ENCODE results near the gene CHST15.
"Not testable (repeated sequence)": the region's sequence is repeated elsewhere in the genome, so short reads cannot be mapped to it uniquely, and the experiment has no call there.

Gene CHST15

DNA sequence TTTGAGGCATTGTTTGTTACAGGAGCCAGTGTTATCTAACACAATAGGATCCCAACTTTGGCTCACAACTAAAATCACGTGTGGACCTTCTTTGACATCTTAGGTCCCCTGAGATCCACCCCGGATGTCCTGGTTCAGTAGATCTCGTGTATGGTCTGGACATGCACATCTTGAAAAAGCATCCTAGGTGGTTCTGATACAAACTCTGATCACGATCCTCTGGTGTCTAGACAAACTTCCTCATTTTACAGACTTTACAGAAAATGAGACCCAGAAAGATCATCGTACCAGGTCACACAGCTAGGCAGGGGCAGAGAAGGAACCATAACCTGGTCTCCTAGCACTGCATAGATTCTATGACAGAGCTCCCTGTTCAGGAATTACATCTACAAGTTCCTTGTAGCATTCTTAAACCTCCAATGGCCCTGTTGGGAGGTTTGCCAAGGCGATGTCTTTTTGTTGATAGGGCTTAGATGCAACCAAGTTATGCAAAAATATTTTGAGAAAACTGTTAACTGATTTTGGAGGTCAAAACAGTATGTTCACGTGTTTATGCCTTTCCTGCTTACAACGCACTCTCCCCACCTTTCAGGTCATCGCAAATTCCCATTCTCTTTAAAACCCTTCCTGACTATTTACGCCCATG lies 30.8 kb upstream of the CHST15 start:
- DNase-seq: no peak

DNA sequence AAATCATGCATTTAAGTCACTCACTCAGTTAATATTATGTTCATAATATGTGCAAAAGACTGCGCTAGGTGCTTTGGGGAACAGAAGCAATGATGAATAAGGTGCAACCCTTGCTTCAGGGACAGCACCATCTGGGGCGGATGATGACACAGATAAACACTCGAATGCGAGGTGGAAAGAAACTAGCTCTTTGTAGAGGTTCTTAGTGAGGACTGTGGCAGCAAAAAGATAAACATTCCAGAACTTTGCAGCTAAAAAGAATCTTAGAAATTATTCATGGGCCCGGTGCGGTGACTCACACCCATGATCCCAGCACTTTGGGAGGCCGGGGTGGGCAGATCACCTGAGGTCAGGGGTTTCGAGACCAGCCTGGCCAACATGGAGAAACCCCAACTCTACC lies 29.8 kb upstream of the CHST15 start:
- DNase-seq: no peak

DNA sequence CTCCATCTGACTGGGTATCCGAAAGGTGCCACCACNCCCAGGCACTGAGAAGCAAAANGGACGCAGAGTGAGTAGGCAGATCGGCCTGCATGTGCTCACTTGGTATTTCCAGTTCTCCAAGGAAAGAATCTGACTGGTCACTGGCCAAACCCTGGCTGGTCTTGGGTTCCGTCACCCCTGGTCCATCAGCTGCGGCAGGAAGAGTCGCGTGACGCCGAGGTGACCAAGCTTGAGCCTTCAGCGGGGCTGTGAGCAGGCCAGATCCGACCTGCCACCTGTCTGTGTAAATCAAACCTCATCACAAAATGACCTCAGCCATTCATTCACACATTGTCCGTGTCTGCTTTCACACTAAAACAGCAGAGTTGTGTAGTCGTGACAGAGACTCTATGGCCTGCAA lies 28.8 kb upstream of the CHST15 start:
- no peak for DNase-seq

DNA sequence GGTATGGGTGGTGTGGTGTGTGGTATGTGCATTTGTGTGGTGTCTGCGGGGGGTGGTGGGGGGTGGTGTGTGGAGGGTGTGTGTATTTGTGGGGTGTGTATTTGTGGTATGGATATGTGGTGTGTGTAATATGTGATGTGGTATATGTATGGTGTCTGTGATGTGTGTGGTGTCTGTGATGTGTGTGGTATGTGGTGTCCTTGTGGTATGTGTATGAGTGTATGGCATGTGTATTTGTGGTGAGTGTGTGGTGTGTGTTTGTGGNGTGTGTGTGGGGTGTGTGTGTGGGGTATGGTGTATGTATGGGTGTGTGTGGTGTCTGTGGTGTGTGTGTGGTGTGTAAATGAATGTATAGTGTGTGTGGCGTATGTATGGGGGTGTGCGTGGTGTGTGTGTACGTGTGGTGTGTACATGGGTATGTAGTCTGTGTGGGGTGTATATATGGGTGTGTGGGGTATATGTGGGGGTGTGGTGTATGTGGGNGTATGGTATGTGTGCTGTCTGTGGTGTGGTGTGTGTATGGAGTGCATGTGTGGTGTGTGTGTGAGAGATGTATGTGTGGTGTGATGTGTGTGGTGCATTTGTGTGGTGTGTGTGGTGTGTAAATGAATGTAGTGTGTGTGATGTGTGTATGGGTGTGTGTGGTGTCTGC lies 27.1 kb upstream of the CHST15 start:
- DNase-seq: no peak

DNA sequence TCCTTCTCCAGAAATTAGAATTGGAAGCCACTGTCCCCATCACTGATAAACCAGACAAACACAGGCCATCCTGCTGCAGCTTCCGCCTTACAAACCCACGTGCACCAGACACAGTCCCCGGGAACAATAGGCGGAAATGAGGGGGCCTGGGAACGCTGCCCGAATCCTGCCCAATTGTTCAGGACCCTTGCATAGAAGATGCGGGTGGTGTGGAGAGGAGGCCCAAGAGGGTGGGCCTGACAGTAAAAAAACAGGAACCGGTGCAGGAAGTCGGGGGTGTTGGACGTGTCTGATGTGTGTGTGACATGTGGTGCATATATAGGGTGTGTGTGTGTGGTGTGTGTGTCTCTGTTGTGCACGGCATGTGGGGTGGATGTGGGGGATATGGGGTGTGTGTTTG lies 26.5 kb upstream of the CHST15 start:
- no peak for DNase-seq

DNA sequence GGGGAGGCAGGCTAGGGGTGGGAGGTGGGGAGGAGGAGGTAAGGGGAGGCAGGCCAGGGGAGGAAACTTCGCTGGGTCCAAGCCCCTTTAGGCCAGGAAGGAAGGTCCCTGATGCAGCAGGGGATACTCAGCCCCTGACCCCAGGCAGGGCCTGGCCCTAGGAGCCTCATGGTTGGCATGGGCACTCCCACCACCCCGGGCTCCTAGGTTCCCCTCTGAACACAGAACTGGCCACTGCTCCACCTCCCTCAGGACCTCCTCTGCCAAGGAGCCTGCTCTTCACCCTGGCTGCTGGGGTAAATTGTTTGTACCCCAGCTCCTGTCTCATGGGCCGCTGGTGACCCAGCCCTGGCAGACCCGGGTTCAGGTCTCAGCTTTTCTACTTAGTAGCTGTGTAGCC lies 25.8 kb upstream of the CHST15 start:
- no peak for DNase-seq

DNA sequence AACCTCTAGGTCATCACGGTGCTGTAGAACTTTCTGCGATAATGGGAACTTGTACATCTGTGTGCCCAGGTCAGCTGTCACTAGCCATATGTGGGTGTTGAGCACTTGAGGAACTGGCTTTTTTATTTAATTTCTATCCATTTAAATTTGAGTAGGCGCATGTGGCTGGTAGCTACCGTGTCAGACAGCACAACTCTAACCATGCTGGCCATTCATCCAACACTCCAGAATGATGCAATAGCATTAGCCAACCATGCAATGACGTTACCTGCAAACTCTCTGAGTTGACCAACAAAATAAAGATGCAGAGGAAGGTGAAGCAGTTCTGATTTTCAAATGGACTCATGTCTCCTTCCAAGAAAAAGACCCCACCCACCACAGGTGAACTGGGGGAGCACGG lies 24.4 kb upstream of the CHST15 start:
- DNase-seq: no peak

DNA sequence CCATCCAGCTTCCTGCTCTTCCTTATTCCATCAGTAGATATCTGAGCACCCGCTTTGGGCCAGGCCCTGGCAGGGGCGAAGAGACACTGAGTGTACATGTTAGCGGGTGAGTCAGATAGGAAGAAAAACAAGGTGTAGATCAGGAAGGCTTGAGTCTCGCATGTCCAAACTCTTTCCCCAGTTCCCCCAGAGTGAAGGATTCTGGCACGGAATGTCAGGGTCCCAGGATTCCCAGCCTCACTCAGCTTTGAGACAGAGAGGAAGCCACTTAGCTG lies 24.1 kb upstream of the CHST15 start:
- DNase-seq: no peak

DNA sequence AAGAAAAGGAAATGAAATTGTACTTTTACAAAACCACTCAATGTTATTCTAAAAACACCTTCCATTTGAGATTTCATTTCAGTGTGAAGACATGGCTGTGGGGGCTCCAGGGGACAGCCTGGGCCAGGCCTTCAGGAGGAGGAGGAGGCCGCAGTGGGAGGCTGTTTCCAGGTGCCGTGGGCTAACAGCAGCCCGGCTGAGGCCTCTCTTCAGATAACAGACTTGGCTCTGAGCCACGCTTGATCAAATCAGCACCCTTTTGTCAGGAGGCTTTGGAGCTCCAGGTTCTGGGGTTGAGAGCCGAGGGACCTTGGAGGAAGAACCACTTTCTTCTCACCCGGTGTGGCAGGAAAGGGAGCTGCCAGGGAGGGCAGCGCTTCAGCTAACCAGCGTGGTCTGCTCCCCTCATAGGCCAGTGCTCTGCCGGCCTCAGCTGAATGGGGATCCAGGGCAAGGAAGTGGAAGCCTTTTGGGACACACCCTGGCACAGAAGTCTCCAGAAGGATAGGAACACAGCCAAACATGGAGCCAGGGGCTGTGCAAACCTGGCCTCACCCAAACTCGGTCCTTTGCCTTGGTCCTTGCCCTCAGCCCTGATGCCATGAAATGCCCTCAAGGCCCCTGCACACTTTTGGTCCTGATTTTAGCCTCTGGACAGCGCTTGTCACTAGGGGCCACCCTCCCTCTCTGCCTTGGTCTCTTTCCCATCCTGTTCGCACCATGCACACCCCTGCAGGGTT lies 23.5 kb upstream of the CHST15 start:
- no peak for DNase-seq

DNA sequence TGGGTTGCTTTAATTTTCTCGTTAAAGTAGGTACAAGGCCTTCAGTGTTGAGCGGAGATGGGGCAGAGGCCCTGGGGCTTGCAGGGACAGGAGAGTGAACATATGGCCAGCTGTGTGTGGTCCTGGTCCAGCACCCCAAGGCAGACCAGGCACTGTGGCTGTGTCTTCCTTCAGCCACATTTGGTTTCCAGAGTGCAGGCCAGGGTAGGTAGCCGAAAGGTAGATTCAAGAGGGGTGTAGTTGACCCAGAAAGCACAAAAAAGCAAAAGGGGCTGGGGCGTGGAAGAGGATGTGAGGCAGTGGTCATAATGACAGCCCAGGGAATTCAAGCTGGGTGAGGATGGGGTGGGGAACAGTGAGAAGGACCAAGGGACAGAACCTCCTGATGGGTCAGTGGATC lies 21.3 kb upstream of the CHST15 start:
- no peak for DNase-seq

DNA sequence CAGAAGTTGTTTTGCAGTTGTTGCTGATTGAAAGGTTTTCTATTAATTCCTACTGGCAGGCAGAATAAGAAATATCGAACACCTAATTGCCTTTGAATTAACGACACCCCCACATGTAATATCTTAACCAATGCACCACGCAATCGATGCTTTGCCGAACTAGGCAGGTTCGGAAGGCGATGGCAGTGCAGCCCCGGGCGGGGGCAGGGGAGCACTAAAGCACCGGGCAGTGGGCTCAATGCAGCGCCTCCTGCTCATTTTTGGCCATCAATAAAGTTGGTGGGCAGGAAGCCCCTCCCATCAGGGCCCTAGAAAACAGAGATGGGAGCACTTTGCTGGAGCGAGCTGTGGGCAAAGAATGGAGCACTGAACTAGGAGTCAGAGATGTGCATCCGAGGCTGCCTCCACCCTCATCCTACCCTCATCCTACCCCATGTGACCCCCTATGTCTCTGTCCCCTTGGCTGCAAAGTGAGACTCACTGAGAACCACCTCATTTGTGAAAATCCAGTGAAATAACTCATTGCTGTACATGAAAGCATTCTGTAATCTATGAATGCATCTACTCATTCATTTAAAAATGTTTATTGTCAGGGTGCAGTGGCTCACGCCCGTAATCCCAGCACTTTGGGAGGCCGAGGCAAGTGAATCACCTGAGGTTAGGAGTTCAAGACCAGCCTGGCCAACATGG lies 19.6 kb upstream of the CHST15 start:
- no peak for DNase-seq

DNA sequence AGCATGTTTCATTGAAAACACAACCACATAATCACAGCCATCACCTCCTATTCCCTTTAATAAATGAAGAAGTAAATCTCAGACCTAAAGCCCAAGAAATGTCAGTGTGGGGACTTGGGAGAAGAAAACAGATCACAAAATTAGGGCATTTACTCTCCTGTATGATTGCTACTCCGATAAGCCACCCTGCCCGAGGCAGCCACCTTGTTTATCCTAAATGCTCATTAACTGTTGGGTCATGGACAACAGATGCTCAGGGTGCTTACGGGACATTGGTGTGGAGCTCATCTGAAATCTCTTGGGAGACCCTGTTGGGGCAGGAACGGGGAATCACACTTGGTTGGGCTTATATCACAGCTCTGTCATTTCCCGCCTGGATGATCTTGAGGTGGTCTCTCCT lies 17.5 kb upstream of the CHST15 start:
- DNase-seq: no peak

DNA sequence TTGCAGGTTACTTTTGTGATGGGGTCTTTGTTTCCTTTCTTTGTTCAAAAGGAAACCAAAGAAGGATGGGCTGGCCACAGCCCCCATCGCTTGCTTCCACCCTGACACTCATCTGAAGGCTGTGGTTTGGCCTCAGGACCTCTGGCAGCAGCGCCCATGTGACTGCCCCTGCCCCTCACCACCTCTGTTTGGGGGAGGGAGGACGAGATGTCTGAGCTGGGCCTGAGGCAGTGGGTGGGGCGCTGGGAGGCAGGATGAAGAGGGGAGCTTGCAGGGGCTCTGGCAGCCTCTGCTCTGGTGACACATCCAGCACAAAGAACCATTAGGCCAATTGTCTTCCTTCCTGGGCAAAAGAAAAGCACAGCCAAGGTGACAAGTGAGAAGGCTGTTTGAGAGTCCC lies 15.9 kb upstream of the CHST15 start:
- DNase-seq: no peak

DNA sequence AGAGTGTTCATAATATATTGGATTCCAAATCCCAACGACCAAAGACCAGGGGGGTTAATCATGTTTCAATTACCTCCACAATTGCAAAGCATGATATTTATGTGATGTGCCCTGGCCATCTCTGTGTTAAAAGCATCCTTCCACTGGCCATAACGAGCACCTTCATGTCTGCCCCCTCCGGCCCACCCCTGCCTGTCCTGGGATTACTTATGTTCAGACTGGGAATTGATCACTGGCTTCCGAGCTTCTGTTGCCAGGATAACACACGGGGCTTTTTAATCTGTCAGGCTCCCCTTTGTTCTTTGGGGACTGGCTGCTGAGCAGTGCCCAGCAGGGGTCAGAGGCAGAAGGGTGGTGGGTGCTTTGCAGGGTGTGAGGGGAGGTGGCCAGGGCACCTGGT lies 13.7 kb upstream of the CHST15 start:
- DNase-seq: no peak

DNA sequence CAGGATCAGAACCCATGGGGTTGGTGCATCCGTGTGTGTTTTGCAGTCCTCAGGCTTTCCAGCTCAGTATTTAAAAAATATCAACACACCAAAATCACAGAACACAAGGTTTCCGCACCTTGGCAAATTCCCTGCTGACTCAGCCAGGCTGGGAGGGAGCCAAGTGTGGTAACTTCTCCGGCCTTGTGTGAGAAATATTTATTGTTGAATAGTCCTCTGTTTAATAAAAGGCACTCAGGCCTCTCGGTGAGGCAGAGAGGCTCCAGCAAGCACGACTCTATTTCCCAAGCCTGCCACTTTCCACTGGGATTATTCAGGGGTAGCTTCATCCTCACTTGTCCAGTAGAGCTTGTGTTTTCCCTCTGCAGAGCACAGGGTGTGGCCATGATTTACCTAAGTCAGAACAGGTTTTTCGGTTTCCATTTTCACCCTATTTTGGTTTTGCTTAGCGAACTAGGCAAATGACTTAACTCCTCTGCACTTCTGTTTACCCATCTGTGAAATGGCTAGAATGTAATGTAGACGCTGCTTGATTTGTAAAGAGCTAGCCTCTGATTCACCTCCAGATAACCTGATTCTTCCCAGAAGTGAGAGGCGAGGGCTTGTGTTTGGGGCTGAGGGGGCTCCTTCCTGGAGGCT lies 13.0 kb upstream of the CHST15 start:
- DNase-seq: no peak

DNA sequence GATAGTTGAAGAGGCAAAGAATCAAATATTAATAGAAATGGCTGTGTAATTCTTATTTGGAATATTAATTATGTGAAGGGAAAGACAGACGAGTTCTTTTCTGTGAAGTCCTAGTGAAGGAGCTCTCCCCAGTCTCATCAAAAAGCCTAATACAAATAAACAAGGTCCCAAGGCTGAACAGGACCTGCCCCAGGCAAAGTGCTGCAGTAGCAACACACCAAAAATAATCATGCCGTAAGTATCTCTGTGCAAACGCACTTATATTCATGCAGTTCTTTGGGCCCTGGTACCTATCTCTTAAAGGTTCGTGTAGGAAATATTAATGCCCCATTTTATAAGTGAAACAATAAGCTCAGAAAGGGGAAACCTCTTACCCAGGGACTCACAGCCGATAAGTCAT lies 12.2 kb upstream of the CHST15 start:
- no peak for DNase-seq

DNA sequence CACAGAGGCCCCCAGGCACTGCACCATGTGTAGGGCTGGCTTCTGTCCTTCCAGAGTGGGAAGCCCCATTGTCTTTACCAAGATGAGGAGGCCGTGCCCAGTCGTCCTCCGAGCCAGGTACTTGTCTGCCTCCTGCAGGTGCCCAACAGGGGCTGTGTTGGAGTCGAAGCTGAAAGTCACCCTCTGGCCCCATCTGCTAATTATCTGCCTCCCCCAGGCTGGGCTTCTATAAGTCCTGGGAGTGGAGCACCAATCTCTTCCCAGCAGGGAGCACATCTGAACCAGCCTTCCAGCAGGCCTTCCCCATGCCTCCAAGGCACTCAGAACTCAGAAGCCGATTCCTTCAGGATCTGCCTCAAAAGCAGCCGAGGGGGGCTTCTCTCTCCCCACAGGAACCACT lies 11.6 kb upstream of the CHST15 start:
- DNase-seq: no peak

DNA sequence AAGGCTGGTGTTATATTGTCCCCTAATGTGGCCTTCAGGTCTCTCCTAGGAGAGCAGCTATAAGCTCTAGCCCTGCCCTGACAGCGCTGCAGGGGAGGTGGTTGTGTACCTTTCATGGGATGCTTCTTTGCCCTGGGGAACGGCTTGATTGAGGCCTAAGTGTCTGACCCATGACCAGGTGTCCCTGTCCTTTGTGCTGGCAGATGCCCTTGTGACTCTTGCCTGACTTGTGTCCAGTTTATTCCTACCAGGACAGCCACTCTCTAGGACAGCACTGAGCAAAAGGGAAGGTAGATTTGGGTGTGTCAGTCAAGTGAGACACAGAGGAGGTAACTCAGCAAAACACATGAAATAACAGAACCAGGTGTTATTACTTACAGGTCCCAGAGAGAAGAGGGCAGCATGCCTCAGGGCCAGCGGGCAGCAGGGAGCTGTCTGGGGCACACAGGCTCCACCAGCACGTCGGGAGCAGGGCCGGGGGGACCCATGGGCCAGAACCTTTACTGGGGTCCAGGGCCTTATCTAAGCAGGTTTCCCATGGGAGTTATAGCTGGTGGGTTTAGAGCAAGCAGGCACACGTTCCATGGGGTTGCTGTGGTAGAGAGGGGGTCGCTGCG lies 10.7 kb upstream of the CHST15 start:
- DNase-seq: no peak

DNA sequence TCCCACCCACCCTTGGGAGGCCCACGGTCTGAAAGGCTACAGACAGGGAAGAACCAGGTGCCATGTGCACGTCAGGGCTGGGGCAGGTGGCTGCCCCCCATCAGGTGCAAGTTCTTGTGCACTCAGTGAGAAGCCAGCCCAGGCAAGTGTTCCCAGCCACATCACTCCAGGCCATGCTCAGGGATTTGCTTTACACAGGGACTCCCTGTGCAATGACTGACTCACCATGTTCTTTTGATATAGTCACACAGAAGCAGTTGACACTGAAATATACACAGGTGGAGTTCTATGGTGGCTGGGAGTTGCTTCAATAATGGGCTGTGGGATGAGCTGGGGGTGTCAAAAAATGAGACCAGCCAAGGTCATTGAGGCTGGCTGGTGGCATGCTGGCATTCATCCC lies 8.0 kb upstream of the CHST15 start:
- DNase-seq: no peak

DNA sequence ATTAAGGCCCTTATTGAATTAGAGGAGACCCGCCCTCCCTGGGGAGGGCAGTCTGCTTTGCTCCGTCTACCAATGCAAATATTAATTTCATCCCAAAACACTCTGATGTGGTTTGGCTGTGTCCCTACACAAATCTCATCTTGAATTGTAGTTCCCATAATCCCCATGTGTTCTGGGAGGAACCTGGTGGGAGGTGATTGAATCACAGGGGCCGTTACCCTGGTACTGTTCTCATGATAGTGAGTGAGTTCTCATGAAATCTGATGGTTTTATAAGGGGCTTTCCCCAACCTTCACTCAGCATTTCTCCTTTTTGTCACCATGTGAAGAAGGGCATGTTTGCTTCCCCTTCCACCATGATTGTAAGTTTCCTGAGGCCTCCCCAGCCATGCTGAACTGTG lies 7.3 kb upstream of the CHST15 start:
- DNase-seq: not testable (repeated sequence)

DNA sequence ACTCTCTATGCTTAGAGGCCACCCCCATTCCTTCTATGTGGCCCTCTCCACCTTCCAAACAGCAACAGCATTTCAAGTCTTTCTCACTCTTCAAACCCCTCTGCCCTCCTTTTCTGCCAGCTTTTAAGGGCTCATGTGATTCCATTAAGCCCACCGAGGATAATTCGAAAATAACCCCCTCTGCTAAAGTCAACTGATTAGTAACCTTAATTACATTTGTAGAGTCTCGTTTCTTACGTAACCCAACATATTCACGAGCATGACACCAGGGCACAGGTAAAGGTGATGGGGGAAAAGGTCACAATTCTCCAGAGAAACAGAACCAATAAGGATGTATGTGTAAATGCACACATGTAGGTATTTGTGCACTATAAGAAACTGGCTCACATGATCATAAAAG lies 6.7 kb upstream of the CHST15 start:
- DNase-seq: no peak

DNA sequence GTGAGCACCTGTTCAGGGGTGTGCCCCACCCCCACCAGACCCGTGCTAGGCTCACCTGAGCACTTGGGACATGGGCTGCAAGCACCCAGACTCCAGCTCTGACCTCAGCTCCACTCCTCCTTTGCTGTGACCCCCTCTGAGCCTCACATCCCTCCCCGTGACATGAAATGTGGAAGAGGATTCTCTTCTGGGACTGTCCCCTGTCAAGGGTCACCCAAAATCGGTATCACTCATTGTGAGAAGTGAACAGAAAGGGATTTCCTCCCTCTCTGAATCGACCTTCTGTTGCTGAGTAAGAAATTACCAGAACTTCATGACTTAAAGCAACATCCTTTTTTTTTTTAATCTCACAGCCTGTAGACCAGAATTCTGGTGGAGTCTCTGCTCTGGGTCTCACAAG lies 6.2 kb upstream of the CHST15 start:
- DNase-seq: no peak

DNA sequence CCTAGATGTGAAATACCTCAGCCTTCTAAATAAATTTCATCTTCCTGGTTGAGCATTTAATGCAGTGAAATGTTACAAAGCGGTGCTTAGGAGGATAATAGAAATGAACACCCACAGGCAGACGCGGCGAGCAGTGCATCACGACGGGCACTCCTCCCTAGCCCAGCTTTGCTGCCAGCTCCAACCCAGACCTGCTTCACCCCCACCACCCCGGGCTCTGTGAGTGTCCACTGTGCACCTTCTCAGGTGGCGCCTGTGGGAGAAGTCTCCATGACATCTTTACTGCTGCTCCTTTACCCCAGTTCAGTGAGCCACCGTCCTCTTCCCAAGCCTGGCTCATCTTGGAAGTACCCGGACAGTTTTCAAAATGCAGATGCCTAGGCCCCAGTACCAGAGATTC lies 5.2 kb upstream of the CHST15 start:
- DNase-seq: no peak
